Esophagus squamous epithelium (tissue), 5 donors: ENCODE measurements around the gene TGM3. TPM values are rescaled to one million over a fixed set of nuclear protein-coding genes. Genes with fewer than 3 reads are reported as not detected.
A peak's percentile ranks its signal among the peaks of the same experiment; 100 is the strongest.

Experiments used
- DNase-seq: peaks from one replicate; lab custom pipeline; 2025; lab: John Stamatoyannopoulos, UW
- H3K27ac ChIP-seq, 4 donors: fragments of 200-600 bp; sonication (generic); one replicate each; pipeline ENCODE4 v1.5.1; 2016 to 2019; ENCODE audit warnings: mild to moderate bottlenecking in 1 of 4
- H3K27me3 ChIP-seq, 4 donors: fragments of 200-600 bp; sonication (generic); 1 replicate in 3 of 4; 2 replicates in 1 of 4; pipeline versions ENCODE4 v1.5.1 to v1.6.0; 2017 to 2021; ENCODE audit warnings: antibody characterized with exemption in 1 of 4
- H3K36me3 ChIP-seq, 3 donors: fragments of 200-600 bp; sonication (generic); one replicate each; pipeline ENCODE4 v1.5.1; 2016 to 2019
- H3K4me1 ChIP-seq, 3 donors: fragments of 200-600 bp; sonication (generic); one replicate each; pipeline ENCODE4 v1.5.1; 2017 to 2019
- H3K4me3 ChIP-seq, 4 donors: fragments of 200-600 bp; sonication (generic); 1 replicate in 3 of 4; 2 replicates in 1 of 4; pipeline ENCODE4 v1.5.1; 2016 to 2019; ENCODE audit warnings: mild to moderate bottlenecking in 2 of 4, moderate library complexity in 1 of 4
- H3K9me3 ChIP-seq, 3 donors: fragments of 200-600 bp; sonication (generic); one replicate each; pipeline ENCODE4 v1.5.1; 2016 to 2019
- CTCF ChIP-seq, 6 experiments: fragments of 450-650 bp in 4 of 6; fragments of 200-600 bp in 2 of 6; sonication (generic) in 2 of 6; IDR thresholded peaks; one replicate each; pipeline ENCODE4 v1.5.1; 2016 to 2019; ENCODE audit warnings: antibody characterized with exemption in 6 of 6, mild to moderate bottlenecking in 4 of 6, moderate library complexity in 4 of 6
- POLR2A ChIP-seq, 4 donors: fragments of 450-650 bp; IDR thresholded peaks; one replicate each; pipeline ENCODE4 v1.6.1; 2017; ENCODE audit warnings: antibody characterized with exemption in 4 of 4, mild to moderate bottlenecking in 4 of 4, moderate library complexity in 3 of 4
- WGBS, 2 donors: methylation state at CpG; one replicate each; pipeline ENCODE4 v1.1.5; 2018; 5-methylcytosine and 5-hydroxymethylcytosine counted together
- intact Hi-C: fragments of 100-400 bp; cut with DNase I; formaldehyde crosslinking; loops from one replicate; pipeline ENCODE4 v1.15.0; 2022
- total RNA-seq, 4 donors: library from RNA; depleted of rRNA; stranded (reverse); fragments of >200 nt; gene quantifications; one replicate each; pipeline ENCODE4 v1.1.0, GENCODE V29; 2016
- donor health status: DM: yes; HTN: yes; CAD: no.

TGM3 gene
- total RNA-seq, 4 donors from 2014 or later = 626 to 2,995 (median 1,370) TPM

DNA sequence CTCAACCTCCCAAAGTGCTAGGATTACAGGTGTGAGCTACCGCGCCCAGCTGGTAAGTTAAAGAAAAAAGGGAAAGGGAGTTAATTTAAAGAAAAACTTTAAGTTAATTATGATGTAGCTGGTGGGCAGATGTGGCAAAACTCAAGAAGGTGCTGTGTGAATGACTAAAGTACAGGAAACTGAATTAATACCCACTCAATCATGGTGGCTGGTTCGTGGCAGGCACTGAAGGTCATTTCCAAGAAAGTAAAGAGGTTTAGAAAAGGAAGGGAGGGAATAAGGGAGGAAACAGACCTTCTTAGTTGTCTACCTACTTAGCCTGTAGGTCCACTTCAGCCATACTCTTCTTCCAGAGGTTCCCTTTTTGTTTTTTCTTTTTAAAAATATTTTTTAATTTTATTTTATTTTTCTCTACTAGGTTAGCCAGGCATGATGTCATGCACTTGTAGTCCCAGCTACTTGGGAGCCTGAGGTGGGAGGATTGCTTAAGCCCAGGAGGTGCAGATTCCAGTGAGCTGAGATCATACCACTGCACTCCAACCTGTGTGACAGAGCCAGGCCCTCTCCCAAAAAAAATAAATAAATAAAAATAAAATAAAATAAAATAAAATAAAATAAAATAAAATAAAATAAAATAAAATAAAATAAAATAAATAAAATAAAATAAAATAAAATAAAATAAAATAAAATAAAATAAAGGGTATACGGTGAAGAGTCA is 11.9 kb upstream of the TGM3 start:
- WGBS, 2 donors = 59 to 87% methylated on average over 2 to 4 of the region's 4 CpGs
- intact Hi-C loops = no loop called here
- no peak for DNase-seq
- Histone ChIP-seq H3K36me3 (no peaks in the 10 kb centered on the region), H3K4me3 (no peak overlapping the region), H3K4me1 (peaks cover 0 to 20% (median 0%) of the 10 kb centered on the region in 3 donors), H3K27ac (peak overlapping the region in 1 of 4 donors; percentile 25), H3K9me3 (no peaks in the 10 kb centered on the region), H3K27me3 (peaks cover 0 to 3% (median 0%) of the 10 kb centered on the region in 4 donors)
- no peak for TF ChIP-seq CTCF (IDR thresholded peaks at IDR 0.05)
- no peak for TF ChIP-seq POLR2A (IDR thresholded peaks at IDR 0.05)

- peaks cover 0 to 26% (median 0%) of the 10 kb centered on the region in 3 donors for H3K4me1 ChIP-seq
- H3K27me3 ChIP-seq = no peaks in the 10 kb centered on the region
- no peak for DNase-seq
- WGBS, 2 donors = 46 to 62% methylated on average over 2 of the region's 2 CpGs
- no peaks in the 10 kb centered on the region for H3K36me3 ChIP-seq
- H3K4me3 ChIP-seq = no peak overlapping the region
- TF ChIP-seq POLR2A (IDR thresholded peaks at IDR 0.05) (no peak), CTCF (IDR thresholded peaks at IDR 0.05) (no peak)
- peak overlapping the region in 3 of 4 donors; percentile 28 to 49 (median 46) for H3K27ac ChIP-seq
- H3K9me3 ChIP-seq = no peaks in the 10 kb centered on the region
- intact Hi-C loops = no loop called here
These were observed 10.6 kb upstream of the TGM3 start for GRCh38 chr20:2285193-2285592.

DNA sequence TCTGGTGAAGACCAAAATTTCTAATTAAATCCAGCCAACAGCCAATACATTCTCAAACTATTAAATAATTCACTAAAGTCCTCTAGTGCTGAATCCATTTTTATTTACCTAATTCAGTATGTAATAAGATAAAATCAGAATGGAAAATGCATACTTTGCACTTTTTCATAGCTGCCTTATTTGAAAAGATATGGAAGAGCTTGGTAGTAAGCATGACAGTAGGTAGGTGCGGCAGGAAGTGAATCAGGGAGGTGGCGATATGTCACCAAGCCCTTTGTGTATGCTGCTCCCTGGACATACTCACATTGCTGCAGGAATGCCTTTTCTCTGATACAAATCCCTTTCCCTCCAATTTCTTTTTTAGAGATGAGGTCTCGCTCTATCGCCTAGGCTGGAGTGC is 10.2 kb upstream of the TGM3 start:
- Histone ChIP-seq H3K9me3 (no peaks in the 10 kb centered on the region), H3K4me3 (no peak overlapping the region), H3K27ac (peak overlapping the region in 3 of 4 donors; percentile 28 to 56 (median 49)), H3K4me1 (peaks cover 0 to 26% (median 0%) of the 10 kb centered on the region in 3 donors), H3K27me3 (no peaks in the 10 kb centered on the region), H3K36me3 (no peaks in the 10 kb centered on the region)
- intact Hi-C loops = no loop called here
- TF ChIP-seq CTCF (IDR thresholded peaks at IDR 0.05) = no peak
- no peak for TF ChIP-seq POLR2A (IDR thresholded peaks at IDR 0.05)
- no peak for DNase-seq
- 83 to 86% methylated on average over 4 of the region's 4 CpGs for WGBS, 2 donors

DNA sequence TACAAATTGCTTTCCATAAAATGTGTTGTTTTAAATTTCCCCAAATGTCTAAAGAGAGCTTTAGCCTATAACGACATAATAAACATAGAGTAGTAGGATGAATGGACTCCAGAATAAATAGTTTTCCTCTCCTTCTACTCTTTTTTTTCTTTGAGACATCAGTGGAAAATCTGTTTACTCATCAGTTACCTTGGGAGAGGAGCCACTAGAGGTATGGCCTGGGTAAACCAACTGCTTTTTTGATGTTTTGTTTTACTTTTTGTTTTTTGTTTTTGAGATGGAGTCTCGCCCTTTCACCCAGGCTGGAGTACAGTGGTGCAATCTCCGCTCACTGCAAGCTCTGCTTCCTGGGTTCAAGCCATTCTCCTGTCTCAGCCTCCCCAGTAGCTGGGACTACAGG is 8.3 kb upstream of the TGM3 start:
- Histone ChIP-seq H3K27me3 (no peaks in the 10 kb centered on the region), H3K36me3 (no peaks in the 10 kb centered on the region), H3K4me1 (peaks cover 0 to 23% (median 0%) of the 10 kb centered on the region in 3 donors), H3K4me3 (no peak overlapping the region), H3K27ac (no peak overlapping the region), H3K9me3 (no peaks in the 10 kb centered on the region)
- no peak for DNase-seq
- 85 to 86% methylated on average over 3 of the region's 3 CpGs for WGBS, 2 donors
- intact Hi-C loops = no loop called here
- no peak for TF ChIP-seq CTCF (IDR thresholded peaks at IDR 0.05)
- no peak for TF ChIP-seq POLR2A (IDR thresholded peaks at IDR 0.05)

- Histone ChIP-seq H3K36me3 (no peaks in the 10 kb centered on the region), H3K4me3 (no peak overlapping the region), H3K9me3 (no peaks in the 10 kb centered on the region), H3K27me3 (no peaks in the 10 kb centered on the region), H3K4me1 (peaks cover 0 to 30% (median 0%) of the 10 kb centered on the region in 3 donors), H3K27ac (peak overlapping the region; percentile 14 to 65 (median 52))
- no peak for DNase-seq
- intact Hi-C loops = no loop called here
- TF ChIP-seq CTCF (IDR thresholded peaks at IDR 0.05) = no peak
- 34 to 50% methylated on average over 10 to 11 of the region's 11 CpGs for WGBS, 2 donors
These were observed 6.3 kb upstream of the TGM3 start for GRCh38 chr20:2289475-2289874.
